GM19328 (cell line): ENCODE results near the gene PSEN1.

Experiments used
- ATAC-seq: cut with Tn5 transposase; IDR thresholded peaks from one replicate; pipeline ENCODE4 v1.9.1; 2021; ENCODE audit warnings: mild to moderate bottlenecking, moderate library complexity; ENCODE audit not compliant: unreplicated experiment

Gene PSEN1

GRCh38 chr14:73251516-73252215 is 115.4 kb downstream of the PSEN1 start:
- no peak for ATAC-seq

- no peak for ATAC-seq
Observed at GRCh38 chr14:73252491-73253322, 116.4 kb downstream of the PSEN1 start.

GRCh38 chr14:73253323-73253610 is 117.0 kb downstream of the PSEN1 start:
- ATAC-seq, result no peak

GRCh38 chr14:73253721-73254120 is 117.4 kb downstream of the PSEN1 start:
- no peak for ATAC-seq

- no peak for ATAC-seq
Observed at GRCh38 chr14:73254247-73255004, 118.1 kb downstream of the PSEN1 start.

- ATAC-seq, result no peak
Observed at GRCh38 chr14:73255005-73255400, 118.7 kb downstream of the PSEN1 start.

GRCh38 chr14:73255693-73256225 is 119.5 kb downstream of the PSEN1 start:
- no peak for ATAC-seq

GRCh38 chr14:73258076-73258475 is 121.8 kb downstream of the PSEN1 start:
- ATAC-seq, result no peak

GRCh38 chr14:73258845-73259611 is 122.7 kb downstream of the PSEN1 start:
- ATAC-seq, result no peak

GRCh38 chr14:73259837-73260236 is 123.5 kb downstream of the PSEN1 start:
- ATAC-seq, result no peak

GRCh38 chr14:73260574-73260973 is 124.3 kb downstream of the PSEN1 start:
- ATAC-seq, result no peak

- ATAC-seq, result no peak
Observed at GRCh38 chr14:73261075-73261474, 124.8 kb downstream of the PSEN1 start.

GRCh38 chr14:73261520-73262426 is 125.5 kb downstream of the PSEN1 start:
- ATAC-seq, result no peak

- ATAC-seq, result no peak
Observed at GRCh38 chr14:73262427-73263183, 126.3 kb downstream of the PSEN1 start.

GRCh38 chr14:73263606-73264005 is 127.3 kb downstream of the PSEN1 start:
- ATAC-seq, result no peak

- ATAC-seq, result no peak
Observed at GRCh38 chr14:73264080-73264884, 128.0 kb downstream of the PSEN1 start.

- ATAC-seq, result no peak
Observed at GRCh38 chr14:73264885-73265720, 128.8 kb downstream of the PSEN1 start.
